DMS 273 treated with DMSO at 0.1 percent for 48 hours (cell line): ENCODE measurements around the gene TRIM47.
"Not testable (repeated sequence)": the region's sequence is repeated elsewhere in the genome, so short reads cannot be mapped to it uniquely, and the experiment has no call there.

Experiments used
- DNase-seq: peaks from one replicate; lab custom pipeline; 2025; lab: John Stamatoyannopoulos, UW

Gene TRIM47

DNA sequence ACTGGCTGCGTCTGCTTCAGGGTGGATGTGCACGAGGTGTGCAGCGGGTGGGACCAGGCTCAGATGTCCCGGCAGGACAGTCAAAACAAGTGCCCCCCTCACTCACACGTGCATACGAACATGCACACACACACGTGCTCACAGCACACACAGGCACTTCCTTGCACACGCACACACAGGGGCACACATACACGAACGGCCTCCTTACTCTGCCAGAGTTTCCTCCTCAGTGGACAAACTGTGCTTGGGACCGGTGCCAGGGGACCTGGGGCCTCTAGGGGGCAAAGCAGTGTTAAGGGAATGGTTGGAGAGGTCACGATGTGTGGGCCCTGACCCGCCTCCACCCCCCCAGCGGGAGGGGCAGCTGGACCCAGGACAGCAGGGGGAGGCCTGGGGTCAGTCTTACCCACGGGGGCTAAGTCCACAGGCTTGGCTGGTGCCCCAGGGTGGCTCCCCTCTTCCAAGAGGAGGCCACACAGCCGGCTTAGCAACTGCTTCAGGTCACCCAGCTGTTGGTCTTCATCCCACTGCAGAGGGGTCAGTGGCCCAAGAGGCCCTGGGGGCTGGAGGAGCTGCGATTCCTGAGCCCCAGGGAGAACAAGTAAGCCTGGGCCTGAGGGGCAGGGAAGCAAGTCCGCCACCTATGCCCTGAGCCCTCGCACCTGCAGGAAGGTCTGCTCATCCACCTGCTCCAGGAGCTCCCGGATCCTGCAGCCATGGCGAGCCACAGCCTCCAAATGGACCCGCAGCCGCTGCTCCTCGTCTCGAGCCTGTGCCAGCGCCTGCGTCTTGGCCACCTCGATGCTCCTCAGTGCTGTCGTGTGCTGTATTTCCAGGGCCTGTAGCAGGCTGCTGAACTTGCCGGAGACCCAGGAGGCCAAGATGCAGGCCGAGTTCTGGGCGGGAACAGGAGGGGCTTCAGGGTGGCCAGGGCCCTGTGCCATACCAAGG, 13.5 kb upstream of the TRIM47 start:
- no peak for DNase-seq

- no peak for DNase-seq
Measured at GRCh38 chr17:75891022-75891604, 12.7 kb upstream of the TRIM47 start.

- no peak for DNase-seq
Measured at GRCh38 chr17:75889454-75889853, 11.1 kb upstream of the TRIM47 start.

GRCh38 chr17:75888484-75888883, 10.1 kb upstream of the TRIM47 start:
- DNase-seq: no peak

GRCh38 chr17:75885860-75886259, 7.5 kb upstream of the TRIM47 start:
- DNase-seq: not testable (repeated sequence)

DNA sequence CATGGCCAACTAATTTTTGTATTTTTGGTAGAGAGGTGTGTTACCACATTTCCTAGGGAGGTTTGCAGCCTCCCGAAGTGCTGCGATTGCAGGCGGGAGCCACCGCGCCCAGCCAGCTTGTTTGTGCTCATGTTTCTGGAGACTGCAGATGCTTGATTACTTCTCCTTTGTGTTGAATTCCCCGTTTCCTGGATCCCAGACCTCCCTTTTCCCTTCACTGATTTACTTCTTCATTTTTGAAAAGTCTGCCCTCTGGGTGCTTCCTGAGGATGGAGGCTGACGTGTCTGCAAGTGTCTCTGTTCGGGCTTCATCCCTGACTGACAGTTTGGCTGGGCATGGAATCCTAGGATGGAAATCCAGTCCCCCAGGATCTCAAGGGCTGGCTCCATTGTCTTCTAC, 7.0 kb upstream of the TRIM47 start:
- no peak for DNase-seq

DNA sequence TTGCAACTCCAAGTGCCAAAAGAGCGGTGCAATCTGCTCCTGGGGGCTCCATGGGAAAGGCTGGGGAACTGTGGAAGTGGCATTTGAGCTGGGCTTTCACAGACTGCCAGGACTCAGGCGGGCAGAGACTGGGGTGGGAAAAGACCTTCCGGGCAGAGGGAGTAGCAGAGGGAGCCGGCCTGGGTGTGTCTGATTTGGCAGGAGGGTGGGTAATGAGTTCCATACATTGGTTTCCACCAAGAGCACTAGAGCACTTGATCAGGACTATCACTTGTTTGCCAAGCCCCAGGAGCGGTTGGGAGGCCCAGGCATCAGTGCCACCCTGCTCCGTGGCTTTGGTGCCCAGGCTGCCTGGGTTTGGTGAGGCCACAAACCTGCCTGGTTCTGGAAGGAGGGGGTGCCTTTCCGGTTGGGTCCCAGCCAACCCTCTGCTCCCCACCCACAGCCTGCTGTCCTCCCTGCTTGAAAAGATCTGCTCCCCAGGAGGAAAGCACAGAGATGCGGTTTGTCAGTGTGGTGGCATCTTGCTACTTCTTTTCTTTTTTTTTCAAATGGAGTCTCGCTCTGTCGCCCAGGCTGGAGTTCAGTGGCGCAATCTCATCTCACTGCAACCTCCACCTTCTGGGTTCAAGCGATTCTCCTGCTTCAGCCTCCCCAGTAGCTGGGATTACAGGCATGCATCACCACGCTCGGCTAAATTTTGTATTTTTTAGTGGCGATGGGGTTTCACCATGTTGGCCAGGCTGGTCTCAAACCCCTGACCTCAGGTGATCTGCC, 3.5 kb upstream of the TRIM47 start:
- DNase-seq: no peak

DNA sequence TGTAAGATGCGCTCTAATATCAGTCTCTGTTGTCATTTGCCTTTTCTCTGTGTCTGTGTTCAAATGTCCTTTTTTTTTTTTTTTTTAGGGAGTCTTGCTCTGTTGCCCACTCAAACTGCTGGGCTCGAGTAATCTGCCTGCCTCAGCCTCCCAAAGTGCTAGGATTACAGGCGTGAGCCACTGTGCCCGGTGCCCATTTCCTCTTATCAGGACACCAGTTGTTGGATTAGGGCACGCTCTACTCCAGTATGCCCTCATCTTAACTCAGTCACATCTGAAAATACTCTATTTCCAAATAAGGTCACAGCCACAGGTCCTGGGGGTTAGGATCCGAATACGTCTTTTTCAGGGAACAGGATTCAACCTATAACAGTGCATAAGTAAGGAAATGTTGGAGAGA, 1.9 kb upstream of the TRIM47 start:
- DNase-seq: no peak

- no peak for DNase-seq
Measured at GRCh38 chr17:75877752-75878173, 618 bp downstream of the TRIM47 start.

- DNase-seq: peak; percentile 58
Measured at GRCh38 chr17:75876938-75877751, 1.2 kb downstream of the TRIM47 start.

DNA sequence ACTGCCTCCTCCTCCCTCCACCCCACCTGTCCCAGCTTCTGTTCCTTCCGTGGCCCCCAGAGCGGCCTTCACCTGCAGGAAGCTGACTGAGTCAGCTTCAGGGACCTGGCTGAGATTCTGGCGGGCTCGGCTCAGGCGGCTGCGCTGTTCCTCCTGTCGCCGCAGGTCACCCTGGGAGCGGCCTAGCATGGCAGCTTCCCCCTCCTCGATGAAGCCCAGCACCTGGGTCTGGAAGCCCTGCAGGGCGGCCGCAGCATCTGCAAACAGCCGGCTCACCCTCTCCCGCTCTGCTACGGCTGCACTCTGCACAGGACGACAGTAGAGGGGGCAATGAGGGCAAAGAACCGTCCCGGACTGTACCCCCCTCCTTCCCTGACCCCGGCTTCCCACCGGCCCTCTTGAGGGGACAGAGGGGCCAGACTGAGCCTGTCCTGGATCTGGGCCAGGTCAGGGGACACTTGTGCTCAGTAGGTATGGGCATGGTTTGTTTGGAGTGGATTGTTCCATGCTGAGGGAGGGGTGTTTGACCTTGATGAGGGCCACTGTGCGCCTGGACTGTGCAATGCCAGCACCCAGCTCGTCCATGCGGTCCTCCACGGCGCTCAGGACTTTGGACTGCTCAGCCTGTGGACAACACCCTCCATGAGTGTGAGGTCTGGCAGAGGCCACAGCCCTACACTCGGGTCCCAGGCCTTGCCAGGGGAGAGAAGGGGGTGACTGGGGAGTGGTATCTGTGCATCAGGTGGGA, 2.0 kb downstream of the TRIM47 start:
- peak; percentile 16 for DNase-seq

GRCh38 chr17:75875940-75876189, 2.5 kb downstream of the TRIM47 start:
- no peak for DNase-seq

GRCh38 chr17:75875182-75875939, 3.0 kb downstream of the TRIM47 start:
- no peak for DNase-seq

GRCh38 chr17:75874323-75875181, 3.8 kb downstream of the TRIM47 start:
- no peak for DNase-seq

DNA sequence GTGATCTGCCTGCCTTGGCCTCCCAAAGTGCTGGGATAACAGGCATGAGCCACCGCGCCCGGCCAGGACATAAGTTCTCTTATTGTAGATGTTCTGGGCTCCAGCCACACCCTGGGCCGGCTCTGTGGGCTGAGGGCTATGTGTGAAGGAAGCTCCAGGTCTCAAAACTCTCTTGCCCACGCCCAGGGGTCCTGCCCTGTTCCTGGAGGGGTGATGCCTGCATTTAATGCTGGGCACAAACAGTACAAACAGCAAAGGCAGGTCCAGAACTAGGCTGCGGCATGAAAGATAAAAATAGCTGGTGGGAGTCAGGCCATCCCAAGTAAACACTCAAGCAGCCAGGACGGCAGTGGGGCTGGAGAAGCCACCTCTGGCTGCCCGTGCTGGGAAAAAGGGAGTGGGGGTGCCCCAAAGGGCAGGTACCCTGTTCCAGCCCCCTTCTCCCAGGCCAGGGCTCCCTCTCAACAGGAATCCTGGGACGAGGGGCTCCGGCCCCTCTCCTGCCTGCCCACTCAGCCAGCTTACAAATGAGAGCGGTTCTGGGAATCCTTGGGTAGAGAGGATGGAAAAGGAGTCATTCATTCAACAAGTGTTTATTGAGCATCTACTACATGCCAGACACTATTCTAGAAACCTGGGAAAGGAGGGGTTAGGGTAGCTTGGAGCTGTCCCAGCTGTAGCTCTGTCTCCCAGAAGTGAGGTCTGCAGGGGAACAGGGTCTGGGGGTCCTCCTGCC, 4.6 kb downstream of the TRIM47 start:
- DNase-seq: no peak

GRCh38 chr17:75872434-75873351, 5.7 kb downstream of the TRIM47 start:
- no peak for DNase-seq

DNA sequence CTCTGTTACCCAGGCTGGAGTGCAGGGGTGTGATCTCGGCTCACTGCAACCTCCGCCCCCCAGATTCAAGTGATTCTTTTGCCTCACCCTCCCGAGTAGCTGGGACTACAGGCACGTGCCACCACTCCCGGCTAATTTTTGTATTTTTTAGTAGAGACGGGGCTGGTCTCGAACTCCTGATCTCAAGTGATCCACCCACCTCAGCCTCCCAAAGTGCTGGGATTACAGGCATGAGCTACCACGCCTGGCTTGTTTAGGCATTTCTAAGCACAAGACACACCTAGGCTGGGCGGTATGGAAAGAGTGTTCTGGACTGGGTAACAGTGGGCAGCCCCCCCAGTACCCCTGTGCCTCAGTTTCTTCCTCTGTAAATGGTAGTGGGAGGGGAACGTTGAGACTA, 8.2 kb downstream of the TRIM47 start:
- not testable (repeated sequence) for DNase-seq
